ENCODE data around the gene USP3. TPM values are rescaled to one million over a fixed set of nuclear protein-coding genes. Genes with fewer than 3 reads are reported as not detected.

Gene USP3
- total and polyA plus RNA-seq, 2 donors (not counting 1 experiment from before 2014, with no cell fraction given) = 21.3 to 55.5 TPM

GRCh38 chr15:63609448-63609847 lies 105.1 kb downstream of the USP3 start:
- DNase-seq (ENCODE audit: low read depth in 2 of 2) = no peak
- Histone ChIP-seq H3K9ac (ENCODE audit: insufficient read depth, low read length) (no peak overlapping the region), H3K9me3 (ENCODE audit: control insufficient read depth, insufficient read depth, low read depth, low read length) (no peaks in the 10 kb centered on the region), H3K27me3 (ENCODE audit: control insufficient read depth, insufficient read depth, low read length) (no peaks in the 10 kb centered on the region), H3K4me2 (ENCODE audit: extremely low read depth, insufficient read depth, low read length) (no peak overlapping the region), H3K27ac (ENCODE audit: insufficient read depth, low read length) (no peak overlapping the region), H3K4me1 (ENCODE audit: control insufficient read depth, extremely low read depth, insufficient read depth, low read length) (no peaks in the 10 kb centered on the region), H4K20me1 (ENCODE audit: control insufficient read depth, extremely low read depth, insufficient read depth, low read length) (no peaks in the 10 kb centered on the region), H2AFZ (ENCODE audit: low read length) (no peak overlapping the region), H3K79me2 (ENCODE audit: control insufficient read depth, insufficient read depth, low read length) (no peaks in the 10 kb centered on the region), H3K36me3 (ENCODE audit: control insufficient read depth, insufficient read depth, low read length) (peaks cover 13% of the 10 kb centered on the region), H3K4me3 (replicated peaks in 1 of 4; ENCODE audit: control extremely low read depth in 1 of 4, insufficient read depth in 1 of 4, low read depth in 3 of 4, low read length in 4 of 4) (no peak overlapping the region)
- no peak for TF ChIP-seq EZH2 (IDR thresholded peaks at IDR 0.05; ENCODE audit: low read length, missing control alignments)
- TF ChIP-seq CTCF (conservative IDR thresholded peaks at IDR 0.05 in 1 of 2, IDR thresholded peaks at IDR 0.05 in 1 of 2; ENCODE audit: low read depth in 1 of 2, low read length in 2 of 2) = no peak

GRCh38 chr15:63610209-63610841 lies 105.9 kb downstream of the USP3 start:
- H3K36me3 ChIP-seq (ENCODE audit: control insufficient read depth, insufficient read depth, low read length) = peaks cover 13% of the 10 kb centered on the region
- no peak overlapping the region for H3K4me2 ChIP-seq (ENCODE audit: extremely low read depth, insufficient read depth, low read length)
- H3K4me3 ChIP-seq (replicated peaks in 1 of 4; ENCODE audit: control extremely low read depth in 1 of 4, insufficient read depth in 1 of 4, low read depth in 3 of 4, low read length in 4 of 4) = no peak overlapping the region
- no peaks in the 10 kb centered on the region for H4K20me1 ChIP-seq (ENCODE audit: control insufficient read depth, extremely low read depth, insufficient read depth, low read length)
- H3K9ac ChIP-seq (ENCODE audit: insufficient read depth, low read length) = no peak overlapping the region
- H3K9me3 ChIP-seq (ENCODE audit: control insufficient read depth, insufficient read depth, low read depth, low read length) = no peaks in the 10 kb centered on the region
- no peaks in the 10 kb centered on the region for H3K79me2 ChIP-seq (ENCODE audit: control insufficient read depth, insufficient read depth, low read length)
- TF ChIP-seq EZH2 (IDR thresholded peaks at IDR 0.05; ENCODE audit: low read length, missing control alignments) (no peak), CTCF (conservative IDR thresholded peaks at IDR 0.05 in 1 of 2, IDR thresholded peaks at IDR 0.05 in 1 of 2; ENCODE audit: low read depth in 1 of 2, low read length in 2 of 2) (peak; percentile 76 to 85)
- peak overlapping the region; percentile 7 for H3K27ac ChIP-seq (ENCODE audit: insufficient read depth, low read length)
- no peaks in the 10 kb centered on the region for H3K27me3 ChIP-seq (ENCODE audit: control insufficient read depth, insufficient read depth, low read length)
- no peak overlapping the region for H2AFZ ChIP-seq (ENCODE audit: low read length)
- peak; percentile 80 to 81 for DNase-seq (ENCODE audit: low read depth in 2 of 2)
- H3K4me1 ChIP-seq (ENCODE audit: control insufficient read depth, extremely low read depth, insufficient read depth, low read length) = no peaks in the 10 kb centered on the region

- Histone ChIP-seq H3K36me3 (ENCODE audit: control insufficient read depth, insufficient read depth, low read length) (peaks cover 13% of the 10 kb centered on the region), H3K79me2 (ENCODE audit: control insufficient read depth, insufficient read depth, low read length) (no peaks in the 10 kb centered on the region), H3K4me3 (replicated peaks in 1 of 4; ENCODE audit: control extremely low read depth in 1 of 4, insufficient read depth in 1 of 4, low read depth in 3 of 4, low read length in 4 of 4) (no peak overlapping the region), H3K27ac (ENCODE audit: insufficient read depth, low read length) (no peak overlapping the region), H4K20me1 (ENCODE audit: control insufficient read depth, extremely low read depth, insufficient read depth, low read length) (no peaks in the 10 kb centered on the region), H2AFZ (ENCODE audit: low read length) (no peak overlapping the region), H3K4me1 (ENCODE audit: control insufficient read depth, extremely low read depth, insufficient read depth, low read length) (no peaks in the 10 kb centered on the region), H3K9ac (ENCODE audit: insufficient read depth, low read length) (no peak overlapping the region), H3K27me3 (ENCODE audit: control insufficient read depth, insufficient read depth, low read length) (no peaks in the 10 kb centered on the region), H3K4me2 (ENCODE audit: extremely low read depth, insufficient read depth, low read length) (no peak overlapping the region), H3K9me3 (ENCODE audit: control insufficient read depth, insufficient read depth, low read depth, low read length) (no peaks in the 10 kb centered on the region)
- TF ChIP-seq CTCF (conservative IDR thresholded peaks at IDR 0.05 in 1 of 2, IDR thresholded peaks at IDR 0.05 in 1 of 2; ENCODE audit: low read depth in 1 of 2, low read length in 2 of 2) = no peak
- no peak for TF ChIP-seq EZH2 (IDR thresholded peaks at IDR 0.05; ENCODE audit: low read length, missing control alignments)
- DNase-seq (ENCODE audit: low read depth in 2 of 2) = no peak
Measured at GRCh38 chr15:63611177-63611576, 106.8 kb downstream of the USP3 start.
